Chondrocyte (in vitro differentiated cells): ENCODE results near the gene TOP1. TPM values are rescaled to one million over a fixed set of nuclear protein-coding genes. Genes with fewer than 3 reads are reported as not detected.

Source experiments
- DNase-seq: peaks from one replicate; pipeline ENCODE4 v3.0.0; 2021; ENCODE audit warnings: mixed read lengths, low spot score
- H3K27ac Mint-ChIP-seq: one replicate; pipeline ENCODE4 v1.8.0; 2021; ENCODE audit warnings: mild to moderate bottlenecking, moderate library complexity, mixed read lengths; ENCODE audit not compliant: unreplicated experiment
- H3K27me3 Mint-ChIP-seq: 2 replicates; pipeline ENCODE4 v1.8.0; 2021; ENCODE audit warnings: low read depth, mixed read lengths
- H3K36me3 Mint-ChIP-seq: 2 replicates; pipeline ENCODE4 v1.8.0; 2021; ENCODE audit warnings: low read depth, mixed read lengths
- H3K4me1 Mint-ChIP-seq: 2 replicates; pipeline ENCODE4 v1.8.0; 2021; ENCODE audit warnings: low read depth, mild to moderate bottlenecking, mixed read lengths
- H3K4me3 Mint-ChIP-seq: one replicate; pipeline ENCODE4 v1.8.0; 2021; ENCODE audit warnings: mild to moderate bottlenecking, moderate library complexity, mixed read lengths; ENCODE audit not compliant: unreplicated experiment
- H3K9me3 Mint-ChIP-seq: 2 replicates; pipeline ENCODE4 v1.8.0; 2021; ENCODE audit warnings: low read depth, mixed read lengths
- CTCF ChIP-seq: fragments of 200-600 bp; sonication (generic); IDR thresholded peaks from 2 replicates; pipeline ENCODE4 v1.5.0; 2021; ENCODE audit warnings: antibody characterized with exemption, mild to moderate bottlenecking, moderate library complexity
- total RNA-seq: library from RNA; stranded (reverse); gene quantifications from 3 replicates; pipeline ENCODE4 v1.2.1, GENCODE V29; 2021

The TOP1 gene
- total RNA-seq, 1 donor from 2014 or later = 39.0 TPM

GRCh38 chr20:41101660-41102059, 73.0 kb downstream of the TOP1 start:
- Mint-ChIP-seq H3K36me3 (peaks cover 42% of the 10 kb centered on the region), H3K27me3 (no peaks in the 10 kb centered on the region), H3K9me3 (no peaks in the 10 kb centered on the region), H3K4me3 (no peak overlapping the region), H3K27ac (no peak overlapping the region), H3K4me1 (no peaks in the 10 kb centered on the region)
- no peak for DNase-seq
- TF ChIP-seq CTCF = no peak

GRCh38 chr20:41108531-41108930, 79.9 kb downstream of the TOP1 start:
- DNase-seq = no peak
- no peaks in the 10 kb centered on the region for H3K9me3 Mint-ChIP-seq
- no peak for TF ChIP-seq CTCF
- no peaks in the 10 kb centered on the region for H3K27me3 Mint-ChIP-seq
- H3K4me1 Mint-ChIP-seq = peaks cover 21% of the 10 kb centered on the region
- H3K36me3 Mint-ChIP-seq = peaks cover 31% of the 10 kb centered on the region
- no peak overlapping the region for H3K4me3 Mint-ChIP-seq
- H3K27ac Mint-ChIP-seq = no peak overlapping the region

GRCh38 chr20:41110012-41110411, 81.4 kb downstream of the TOP1 start:
- TF ChIP-seq CTCF = no peak
- peaks cover 31% of the 10 kb centered on the region for H3K36me3 Mint-ChIP-seq
- H3K27ac Mint-ChIP-seq = no peak overlapping the region

GRCh38 chr20:41110930-41111577, 82.4 kb downstream of the TOP1 start:
- peaks cover 37% of the 10 kb centered on the region for H3K36me3 Mint-ChIP-seq
- TF ChIP-seq CTCF = no peak
- peak overlapping the region; percentile 11 for H3K27ac Mint-ChIP-seq
- no peaks in the 10 kb centered on the region for H3K9me3 Mint-ChIP-seq
- no peak for DNase-seq
- no peaks in the 10 kb centered on the region for H3K27me3 Mint-ChIP-seq
- no peak overlapping the region for H3K4me3 Mint-ChIP-seq
- H3K4me1 Mint-ChIP-seq = peaks cover 21% of the 10 kb centered on the region

More at GRCh38 chr20:41110012-41110411, 81.4 kb downstream of the TOP1 start:
- no peaks in the 10 kb centered on the region for H3K27me3 Mint-ChIP-seq
- H3K9me3 Mint-ChIP-seq = no peaks in the 10 kb centered on the region
- no peak overlapping the region for H3K4me3 Mint-ChIP-seq
- no peak for DNase-seq
- H3K4me1 Mint-ChIP-seq = peaks cover 21% of the 10 kb centered on the region

- peak overlapping the region; percentile 74 for H3K27ac Mint-ChIP-seq
- H3K4me3 Mint-ChIP-seq = no peak overlapping the region
- H3K4me1 Mint-ChIP-seq = peaks cover 21% of the 10 kb centered on the region
- H3K27me3 Mint-ChIP-seq = no peaks in the 10 kb centered on the region
- H3K36me3 Mint-ChIP-seq = peaks cover 41% of the 10 kb centered on the region
- no peaks in the 10 kb centered on the region for H3K9me3 Mint-ChIP-seq
- DNase-seq = no peak
- TF ChIP-seq CTCF = no peak
These were observed 82.9 kb downstream of the TOP1 start for GRCh38 chr20:41111578-41111951.
